ENCODE data around the gene LIMK1. TPM values are rescaled to one million over a fixed set of nuclear protein-coding genes. Genes with fewer than 3 reads are reported as not detected.

LIMK1 gene
- total and polyA plus RNA-seq, 2 experiments from 2014 or later: 16.2 to 24.6 TPM

GRCh38 chr7:74143383-74143782, 59.8 kb downstream of the LIMK1 start:
- Histone ChIP-seq H3K27ac (no peak overlapping the region), H4K20me1 (ENCODE audit: insufficient read depth, poor library complexity, severe bottlenecking) (no peaks in the 10 kb centered on the region), H3K9me2 (replicated peaks; ENCODE audit: insufficient read depth) (no peaks in the 10 kb centered on the region), H3K4me3 (no peak overlapping the region), H3K27me3 (no peaks in the 10 kb centered on the region), H3K4me2 (no peak overlapping the region), H3K36me3 (replicated peaks; ENCODE audit: insufficient read depth, low read depth) (no peaks in the 10 kb centered on the region), H3K9me3 (ENCODE audit: low read depth) (no peaks in the 10 kb centered on the region), H3K79me2 (no peaks in the 10 kb centered on the region), H3K4me1 (ENCODE audit: insufficient read depth) (no peaks in the 10 kb centered on the region), H2AFZ (no peak overlapping the region)
- WGBS (ENCODE audit: low lambda C conversion rate, missing lambda C conversion rate): 90% methylated on average over 6 of the region's 6 CpGs
- no peak for DNase-seq (ENCODE audit: low spot score)
- TF ChIP-seq EZH2phosphoT487 (IDR thresholded peaks at IDR 0.05; ENCODE audit: low read depth, severe bottlenecking, unreplicated experiment): no peak
- no peak for TF ChIP-seq EZH2 (IDR thresholded peaks at IDR 0.05; ENCODE audit: borderline replicate concordance)
- no peak for TF ChIP-seq CTCF (IDR thresholded peaks at IDR 0.05; ENCODE audit: poor library complexity)

DNA sequence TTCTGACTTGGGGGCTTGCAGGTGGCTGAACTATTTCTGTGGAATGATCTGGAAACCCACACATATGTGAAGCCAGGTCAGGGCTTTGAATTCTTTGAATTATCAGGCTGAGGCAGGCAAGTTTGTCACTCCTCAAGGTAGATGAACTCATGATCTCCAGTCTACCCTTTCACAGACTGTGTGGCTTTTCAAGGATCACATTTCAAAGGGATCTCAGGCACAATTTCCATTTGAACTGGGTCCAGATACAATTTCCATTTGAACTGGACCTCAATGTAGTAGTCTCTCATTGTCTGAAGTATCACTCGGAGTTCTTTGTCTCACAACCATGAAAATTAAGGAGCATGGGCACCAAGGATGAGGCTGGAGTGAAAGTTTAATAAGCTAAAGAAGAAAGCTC, 64.9 kb downstream of the LIMK1 start:
- Histone ChIP-seq H3K4me3 (no peak overlapping the region), H3K4me1 (ENCODE audit: insufficient read depth) (no peaks in the 10 kb centered on the region), H3K36me3 (replicated peaks; ENCODE audit: insufficient read depth, low read depth) (no peaks in the 10 kb centered on the region), H4K20me1 (ENCODE audit: insufficient read depth, poor library complexity, severe bottlenecking) (no peaks in the 10 kb centered on the region), H3K27me3 (no peaks in the 10 kb centered on the region), H3K9me2 (replicated peaks; ENCODE audit: insufficient read depth) (no peaks in the 10 kb centered on the region), H3K9me3 (ENCODE audit: low read depth) (no peaks in the 10 kb centered on the region), H3K4me2 (no peak overlapping the region), H2AFZ (no peak overlapping the region), H3K79me2 (no peaks in the 10 kb centered on the region), H3K27ac (no peak overlapping the region)
- no peak for DNase-seq (ENCODE audit: low spot score)
- TF ChIP-seq EZH2 (IDR thresholded peaks at IDR 0.05; ENCODE audit: borderline replicate concordance): no peak
- no peak for TF ChIP-seq CTCF (IDR thresholded peaks at IDR 0.05; ENCODE audit: poor library complexity)
- WGBS (ENCODE audit: low lambda C conversion rate, missing lambda C conversion rate): 65% methylated on average over 1 of the region's 1 CpG

GRCh38 chr7:74149071-74149470, 65.5 kb downstream of the LIMK1 start:
- WGBS (ENCODE audit: low lambda C conversion rate, missing lambda C conversion rate): 79% methylated on average over 5 of the region's 5 CpGs
- no peak for DNase-seq (ENCODE audit: low spot score)
- no peak overlapping the region for H3K4me2 ChIP-seq
- no peaks in the 10 kb centered on the region for H3K9me2 ChIP-seq (replicated peaks; ENCODE audit: insufficient read depth)
- no peaks in the 10 kb centered on the region for H3K9me3 ChIP-seq (ENCODE audit: low read depth)
- peak overlapping the region; percentile 77 for H3K27ac ChIP-seq
- no peaks in the 10 kb centered on the region for H3K4me1 ChIP-seq (ENCODE audit: insufficient read depth)
- H3K79me2 ChIP-seq: no peaks in the 10 kb centered on the region
- no peaks in the 10 kb centered on the region for H4K20me1 ChIP-seq (ENCODE audit: insufficient read depth, poor library complexity, severe bottlenecking)
- TF ChIP-seq EZH2 (IDR thresholded peaks at IDR 0.05; ENCODE audit: borderline replicate concordance) (no peak), EZH2phosphoT487 (IDR thresholded peaks at IDR 0.05; ENCODE audit: low read depth, severe bottlenecking, unreplicated experiment) (no peak), CTCF (IDR thresholded peaks at IDR 0.05; ENCODE audit: poor library complexity) (no peak)
- H3K4me3 ChIP-seq: no peak overlapping the region
- no peaks in the 10 kb centered on the region for H3K27me3 ChIP-seq
- H3K36me3 ChIP-seq (replicated peaks; ENCODE audit: insufficient read depth, low read depth): no peaks in the 10 kb centered on the region
- H2AFZ ChIP-seq: no peak overlapping the region

- Histone ChIP-seq H3K4me1 (ENCODE audit: insufficient read depth) (no peaks in the 10 kb centered on the region), H3K27ac (peak overlapping the region; percentile 77), H2AFZ (no peak overlapping the region), H4K20me1 (ENCODE audit: insufficient read depth, poor library complexity, severe bottlenecking) (no peaks in the 10 kb centered on the region), H3K4me2 (no peak overlapping the region), H3K79me2 (no peaks in the 10 kb centered on the region), H3K9me2 (replicated peaks; ENCODE audit: insufficient read depth) (no peaks in the 10 kb centered on the region), H3K9me3 (ENCODE audit: low read depth) (no peaks in the 10 kb centered on the region), H3K27me3 (no peaks in the 10 kb centered on the region), H3K4me3 (no peak overlapping the region), H3K36me3 (replicated peaks; ENCODE audit: insufficient read depth, low read depth) (no peaks in the 10 kb centered on the region)
- peak; percentile 26 for DNase-seq (ENCODE audit: low spot score)
- TF ChIP-seq EZH2phosphoT487 (IDR thresholded peaks at IDR 0.05; ENCODE audit: low read depth, severe bottlenecking, unreplicated experiment): no peak
- no peak for TF ChIP-seq EZH2 (IDR thresholded peaks at IDR 0.05; ENCODE audit: borderline replicate concordance)
- TF ChIP-seq CTCF (IDR thresholded peaks at IDR 0.05; ENCODE audit: poor library complexity): no peak
- 73% methylated on average over 1 of the region's 1 CpG for WGBS (ENCODE audit: low lambda C conversion rate, missing lambda C conversion rate)
Observed at GRCh38 chr7:74149603-74150002, 66.0 kb downstream of the LIMK1 start.
